ENCODE data around the gene SAMD11. TPM values are rescaled to one million over a fixed set of nuclear protein-coding genes. Genes with fewer than 3 reads are reported as not detected.

The SAMD11 gene
- total and polyA plus RNA-seq, 9 donors, result 0.85 to 10.6 (median 2.3) TPM

- intact Hi-C loops (cut with DNase I), result no loop called here
- peaks cover 15% of the 10 kb centered on the region for H3K4me1 ChIP-seq (ENCODE audit: insufficient read depth)
- no peak overlapping the region for H3K4me3 ChIP-seq
- no peaks in the 10 kb centered on the region for H3K9me3 ChIP-seq
- H3K27me3 ChIP-seq, result no peaks in the 10 kb centered on the region
- TF ChIP-seq POLR2A (IDR thresholded peaks at IDR 0.05), result no peak
- TF ChIP-seq CTCF (IDR thresholded peaks at IDR 0.05), result no peak
- no peak for DNase-seq
- H3K36me3 ChIP-seq, result no peaks in the 10 kb centered on the region
- H3K27ac ChIP-seq, result no peak overlapping the region
- WGBS, 3 donors, result 90 to 95% (median 92%) methylated on average over 11 of the region's 11 CpGs
These were observed 32.9 kb downstream of the SAMD11 start for GRCh38 chr1:956636-957035.

GRCh38 chr1:958823-959730 lies 35.4 kb downstream of the SAMD11 start, which contains the start of gene NOC2L:
Gene NOC2L (minus strand): TSS chr1:959256. CDS start chr1:959240, 16 bp downstream.
- 3 to 4% (median 4%) methylated on average over 59 to 101 of the region's 101 CpGs for WGBS, 3 donors
- peak within 1 kb of the TSS; percentile 80 for H3K4me3 ChIP-seq
- no peaks in the 10 kb centered on the region for H3K36me3 ChIP-seq
- H3K27me3 ChIP-seq, result no peaks in the 10 kb centered on the region
- H3K27ac ChIP-seq, result no peak within 1 kb of the TSS
- TF ChIP-seq CTCF (IDR thresholded peaks at IDR 0.05) (no peak), POLR2A (IDR thresholded peaks at IDR 0.05) (peak; percentile 49)
- intact Hi-C loops (cut with DNase I), result no loop called here
- peak; percentile 89 to 98 (median 94) for DNase-seq
- H3K9me3 ChIP-seq, result no peaks in the 10 kb centered on the region
- peaks cover 15% of the 10 kb centered on the region for H3K4me1 ChIP-seq (ENCODE audit: insufficient read depth)

GRCh38 chr1:959731-960362 lies 36.1 kb downstream of the SAMD11 start:
- TF ChIP-seq POLR2A (IDR thresholded peaks at IDR 0.05) (no peak), CTCF (IDR thresholded peaks at IDR 0.05) (no peak), EP300 (IDR thresholded peaks at IDR 0.05) (no peak)
- H3K4me3 ChIP-seq, result peak overlapping the region; percentile 80
- intact Hi-C loops (cut with DNase I), result no loop called here
- no peaks in the 10 kb centered on the region for H3K27me3 ChIP-seq
- H3K36me3 ChIP-seq, result no peaks in the 10 kb centered on the region
- DNase-seq, result peak in 1 of 5 donors; percentile 48
- H3K4me1 ChIP-seq (ENCODE audit: insufficient read depth), result peaks cover 15% of the 10 kb centered on the region
- 12 to 16% (median 14%) methylated on average over 38 to 56 of the region's 57 CpGs for WGBS, 3 donors
- H3K9me3 ChIP-seq, result no peaks in the 10 kb centered on the region
- no peak overlapping the region for H3K27ac ChIP-seq

- TF ChIP-seq POLR2A (IDR thresholded peaks at IDR 0.05) (no peak), EP300 (IDR thresholded peaks at IDR 0.05) (no peak), CTCF (IDR thresholded peaks at IDR 0.05) (no peak)
- Histone ChIP-seq H3K4me3 (peak within 1 kb of the TSS; percentile 80), H3K27me3 (no peaks in the 10 kb centered on the region), H3K4me1 (ENCODE audit: insufficient read depth) (peaks cover 15% of the 10 kb centered on the region), H3K9me3 (no peaks in the 10 kb centered on the region), H3K36me3 (no peaks in the 10 kb centered on the region), H3K27ac (no peak within 1 kb of the TSS)
- peak in 3 of 5 donors; percentile 57 to 67 (median 63) for DNase-seq
- intact Hi-C loops (cut with DNase I), result no loop called here
- WGBS, 3 donors, result 0 to 2% (median 1%) methylated on average over 65 to 99 of the region's 109 CpGs
These were observed 36.8 kb downstream of the SAMD11 start, which contains the start of gene KLHL17 for GRCh38 chr1:960363-961131. Gene KLHL17 (plus strand): TSS chr1:960584. CDS start chr1:960694, 110 bp downstream.
